ENCODE measurements around the gene DBH. TPM values are rescaled to one million over a fixed set of nuclear protein-coding genes. Genes with fewer than 3 reads are reported as not detected.

The DBH gene
- total RNA-seq, 1 donor from 2014 or later, result not detected

GRCh38 chr9:133656211-133657119 is 20.3 kb downstream of the DBH start:
- no peak overlapping the region for H3K27ac Mint-ChIP-seq (ENCODE audit: unreplicated experiment)
- no peaks in the 10 kb centered on the region for H3K9me3 Mint-ChIP-seq (ENCODE audit: unreplicated experiment)
- TF ChIP-seq CTCF (IDR thresholded peaks at IDR 0.05; ENCODE audit: insufficient read depth, low read depth, low read length) (no peak), EZH2 (IDR thresholded peaks at IDR 0.05; ENCODE audit: insufficient read depth, low read length) (no peak)
- H3K27me3 ChIP-seq (ENCODE audit: insufficient read depth, low read length), result peaks cover 15% of the 10 kb centered on the region
- no peak overlapping the region for H3K4me3 ChIP-seq (ENCODE audit: insufficient read depth, low read depth, low read length)
- peaks cover 5% of the 10 kb centered on the region for H3K4me1 Mint-ChIP-seq (ENCODE audit: low read depth, unreplicated experiment)
- H3K4me3 Mint-ChIP-seq (ENCODE audit: unreplicated experiment), result no peak overlapping the region
- no peaks in the 10 kb centered on the region for H3K79me2 ChIP-seq (ENCODE audit: insufficient read depth, low read length)
- no peak overlapping the region for H3K27ac ChIP-seq (ENCODE audit: low read depth, low read length)
- H2AFZ ChIP-seq (ENCODE audit: low read depth, low read length), result no peak overlapping the region
- DNase-seq (ENCODE audit: low read depth) (no peak), FAIRE-seq (no peak)
- no peak overlapping the region for H3K9ac ChIP-seq (ENCODE audit: low read length)
- H3K36me3 ChIP-seq (ENCODE audit: insufficient read depth, low read length), result no peaks in the 10 kb centered on the region
- H3K36me3 Mint-ChIP-seq (ENCODE audit: low read depth, unreplicated experiment), result no peaks in the 10 kb centered on the region
- H3K9me3 ChIP-seq (ENCODE audit: insufficient read depth, low read depth, low read length), result no peaks in the 10 kb centered on the region
- H3K27me3 Mint-ChIP-seq (ENCODE audit: low read depth, unreplicated experiment), result peaks cover 62% of the 10 kb centered on the region
- peaks cover 11% of the 10 kb centered on the region for H3K4me1 ChIP-seq (ENCODE audit: insufficient read depth, low read length)
- no peaks in the 10 kb centered on the region for H4K20me1 ChIP-seq (ENCODE audit: insufficient read depth, low read length)
- no peak overlapping the region for H3K4me2 ChIP-seq (ENCODE audit: low read length)

GRCh38 chr9:133657120-133657661 is 21.0 kb downstream of the DBH start:
- Histone ChIP-seq H3K9me3 (ENCODE audit: insufficient read depth, low read depth, low read length) (no peaks in the 10 kb centered on the region), H3K27me3 (ENCODE audit: insufficient read depth, low read length) (peaks cover 15% of the 10 kb centered on the region)

More at GRCh38 chr9:133657120-133657661, 21.0 kb downstream of the DBH start:
- Histone ChIP-seq H3K9ac (ENCODE audit: low read length) (no peak overlapping the region), H2AFZ (ENCODE audit: low read depth, low read length) (no peak overlapping the region), H3K36me3 (ENCODE audit: insufficient read depth, low read length) (no peaks in the 10 kb centered on the region), H3K4me3 (ENCODE audit: insufficient read depth, low read depth, low read length) (no peak overlapping the region), H3K4me1 (ENCODE audit: insufficient read depth, low read length) (peaks cover 11% of the 10 kb centered on the region), H3K4me2 (ENCODE audit: low read length) (no peak overlapping the region), H3K27ac (ENCODE audit: low read depth, low read length) (no peak overlapping the region), H3K79me2 (ENCODE audit: insufficient read depth, low read length) (no peaks in the 10 kb centered on the region), H4K20me1 (ENCODE audit: insufficient read depth, low read length) (no peaks in the 10 kb centered on the region)
- FAIRE-seq (no peak), DNase-seq (ENCODE audit: low read depth) (peak; percentile 17)
- Mint-ChIP-seq H3K36me3 (ENCODE audit: low read depth, unreplicated experiment) (no peaks in the 10 kb centered on the region), H3K9me3 (ENCODE audit: unreplicated experiment) (no peaks in the 10 kb centered on the region), H3K27me3 (ENCODE audit: low read depth, unreplicated experiment) (peaks cover 67% of the 10 kb centered on the region), H3K4me3 (ENCODE audit: unreplicated experiment) (no peak overlapping the region), H3K4me1 (ENCODE audit: low read depth, unreplicated experiment) (peaks cover 5% of the 10 kb centered on the region), H3K27ac (ENCODE audit: unreplicated experiment) (no peak overlapping the region)
- TF ChIP-seq CTCF (IDR thresholded peaks at IDR 0.05; ENCODE audit: insufficient read depth, low read depth, low read length) (no peak), EZH2 (IDR thresholded peaks at IDR 0.05; ENCODE audit: insufficient read depth, low read length) (no peak)

Measured in astrocyte (in vitro differentiated cells and primary cell).